ENCODE measurements around the gene OR51B5. TPM values are rescaled to one million over a fixed set of nuclear protein-coding genes. Genes with fewer than 3 reads are reported as not detected.

OR51B5 gene
- total and polyA plus RNA-seq, 2 of the 4 experiments (the other 2 are of a cell fraction), result 0.09 to 0.54 TPM

- DNase-seq, result no peak
- Histone ChIP-seq H3K36me3 (ENCODE audit: control insufficient read depth, insufficient read depth, low read length) (no peaks in the 10 kb centered on the region), H2BK15ac (ENCODE audit: low read depth, low read length) (peak within 1 kb of the TSS; percentile 91), H4K20me1 (ENCODE audit: insufficient read depth, low read length) (no peaks in the 10 kb centered on the region), H3K14ac (replicated peaks; ENCODE audit: low read depth, low read length) (peak within 1 kb of the TSS; percentile 63; the same call in 1 of the 2 replicates), H2BK20ac (ENCODE audit: low read depth, low read length) (peak within 1 kb of the TSS; percentile 94), H3K27me3 (ENCODE audit: control insufficient read depth, insufficient read depth, low read length) (no peaks in the 10 kb centered on the region), H2BK120ac (ENCODE audit: low read depth, low read length) (peak within 1 kb of the TSS; percentile 97), H3K18ac (ENCODE audit: low read depth, low read length) (peak within 1 kb of the TSS; percentile 89; the same call in 1 of the 2 replicates), H3K9me3 (ENCODE audit: control insufficient read depth, insufficient read depth, low read length) (peaks cover 2% of the 10 kb centered on the region; the same call in 1 of the 2 replicates), H3K79me1 (ENCODE audit: low read depth in 1 of 2, low read length in 2 of 2) (no peaks in the 10 kb centered on the region), H3K4me3 (ENCODE audit: insufficient read depth, low read depth, low read length) (no peak within 1 kb of the TSS), H3K4ac (ENCODE audit: low read depth, low read length) (peak within 1 kb of the TSS; percentile 68), H2AK9ac (replicated peaks; ENCODE audit: low read depth, low read length, poor library complexity) (no peak within 1 kb of the TSS), H3K23ac (ENCODE audit: low read depth, low read length) (0 out of 2 replicates have a peak within 1 kb of the TSS, but pooled peaks have one; percentile 51), H3K56ac (ENCODE audit: extremely low read depth, insufficient read depth, low read length) (no peak within 1 kb of the TSS), H3K4me1 (ENCODE audit: control insufficient read depth, insufficient read depth, low read length) (peaks cover 8% of the 10 kb centered on the region; the same call in 1 of the 2 replicates), H4K5ac (ENCODE audit: low read depth, low read length) (peak within 1 kb of the TSS; percentile 98; the same call in 1 of the 2 replicates), H4K91ac (ENCODE audit: insufficient read depth, low read depth, low read length) (peak within 1 kb of the TSS; percentile 66), H4K8ac (ENCODE audit: low read depth in 2 of 2, low read length in 2 of 2) (peak within 1 kb of the TSS; percentile 53 to 56; a peak in 3 of 4 replicates), H3K9ac (ENCODE audit: low read depth, low read length) (no peak within 1 kb of the TSS), H2AK5ac (ENCODE audit: low read depth, low read length) (peak within 1 kb of the TSS; percentile 59), H3K27ac (ENCODE audit: insufficient read depth, low read length) (no peak within 1 kb of the TSS), H3K4me2 (ENCODE audit: low read depth, low read length) (no peak within 1 kb of the TSS), H3K9me1 (ENCODE audit: insufficient read depth, low read length) (no peaks in the 10 kb centered on the region), H2BK5ac (ENCODE audit: low read depth, low read length, poor library complexity, severe bottlenecking) (peak within 1 kb of the TSS; percentile 99), H2AFZ (replicated peaks; ENCODE audit: low read length, poor library complexity) (no peak within 1 kb of the TSS)
- no peak for TF ChIP-seq RAD21 (IDR thresholded peaks at IDR 0.05; ENCODE audit: low read length)
- TF ChIP-seq SMC3 (IDR thresholded peaks at IDR 0.05; ENCODE audit: low read depth, low read length), result no peak
- TF ChIP-seq ELK1 (IDR thresholded peaks at IDR 0.05; ENCODE audit: borderline replicate concordance, low read depth, low read length), result no peak
- no peak for TF ChIP-seq CEBPB (IDR thresholded peaks at IDR 0.05; ENCODE audit: low read depth, low read length)
- TF ChIP-seq FOS (IDR thresholded peaks at IDR 0.05; ENCODE audit: low read depth, low read length), result no peak
- no peak for TF ChIP-seq NFE2L2 (IDR thresholded peaks at IDR 0.05; ENCODE audit: low read depth, low read length)
- TF ChIP-seq CTCF (conservative IDR thresholded peaks at IDR 0.05; ENCODE audit: low read depth, low read length), result no peak
- no peak for TF ChIP-seq MAFK (IDR thresholded peaks at IDR 0.05; ENCODE audit: low read depth, low read length)
- TF ChIP-seq MAZ (IDR thresholded peaks at IDR 0.05; ENCODE audit: borderline replicate concordance, low read depth, low read length), result no peak
- no peak for TF ChIP-seq USF2 (IDR thresholded peaks at IDR 0.05; ENCODE audit: low read depth, low read length)
- TF ChIP-seq CHD1 (IDR thresholded peaks at IDR 0.05; ENCODE audit: low read depth, low read length), result no peak
- TF ChIP-seq BHLHE40 (IDR thresholded peaks at IDR 0.05; ENCODE audit: low read depth, low read length), result no peak
- no peak for TF ChIP-seq POLR2A (IDR thresholded peaks at IDR 0.05; ENCODE audit: low read depth, low read length)
- TF ChIP-seq RFX5 (IDR thresholded peaks at IDR 0.05; ENCODE audit: low read depth, low read length), result no peak
- CTCF ChIA-PET, result interaction anchor here (0.6 kb wide), 1 partner anchor 68 kb away, joined by 3 read pairs; no protein-coding TSS in a partner anchor
- no peak for ATAC-seq (ENCODE audit: low read depth)
- intact Hi-C loops (cut with micrococcal nuclease) (no loop called here), dilution Hi-C loops (cut with HindIII; ENCODE audit: low sequenced_read_pairs, unreplicated experiment) (no loop called here), in situ Hi-C loops (cut with MboI; ENCODE audit: low sequenced_read_pairs) (no loop called here)
- WGBS, 2 experiments (ENCODE audit: extremely low coverage in 2 of 2, insufficient read length in 1 of 2), result no CpG with 5 or more reads among the region's 1 CpG
- POLR2A ChIA-PET (ENCODE audit: unreplicated experiment), result no interaction called here
- BruUV-seq (replicated peaks), result no TSS peak
Observed at GRCh38 chr11:5351208-5351607, 7.9 kb upstream of the OR51B5 start, which contains the start of gene OR51B6. Gene OR51B6 (plus strand): TSS chr11:5351508. CDS start chr11:5351508, 0 bp downstream.
